ENCODE data around the gene HAPSTR1. TPM values are rescaled to one million over a fixed set of nuclear protein-coding genes. Genes with fewer than 3 reads are reported as not detected.
A peak's percentile ranks its signal among the peaks of the same experiment; 100 is the strongest.

Gene HAPSTR1
- total and polyA plus RNA-seq, 11 donors = 13.3 to 78.4 (median 55.9) TPM

DNA sequence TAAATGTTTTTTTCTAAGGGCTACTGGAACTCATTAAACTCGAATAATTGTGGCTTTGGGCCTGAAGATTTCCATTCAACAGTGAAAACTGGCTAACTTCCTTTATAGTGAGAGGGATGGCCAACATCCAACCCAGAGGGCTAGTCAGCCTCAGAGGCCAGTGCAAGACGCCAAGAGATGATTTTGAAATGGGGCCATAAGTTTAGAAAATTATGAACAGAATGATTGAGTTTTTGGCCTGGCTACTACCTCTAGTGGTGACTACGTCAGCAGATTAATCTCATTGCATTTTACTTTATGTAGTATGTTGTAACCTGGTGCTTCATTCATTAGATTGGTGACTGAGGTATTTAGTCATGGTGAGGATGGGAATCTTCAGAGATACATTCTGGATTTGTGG lies 28.4 kb downstream of the HAPSTR1 start:
- Histone ChIP-seq H3K4me3 (no peak overlapping the region), H3K27me3 (no peaks in the 10 kb centered on the region), H3K27ac (peak overlapping the region in 3 of 12 donors; percentile 5 to 23 (median 21)), H3K9me3 (no peaks in the 10 kb centered on the region), H3K36me3 (peaks cover 3 to 84% (median 64%) of the 10 kb centered on the region in 9 donors), H3K4me1 (peaks cover 0 to 90% (median 55%) of the 10 kb centered on the region in 12 donors)
- intact Hi-C loops (cut with DNase I) = no loop called here
- DNase-seq (peak in 2 of 5 donors; percentile 27 to 30), ATAC-seq (peak in 2 of 4 donors; percentile 12 to 50)
- TF ChIP-seq POLR2A (IDR thresholded peaks at IDR 0.05) (no peak), CTCF (IDR thresholded peaks at IDR 0.05) (no peak)
- WGBS, 4 donors = 17 to 45% (median 32%) methylated on average over 3 of the region's 3 CpGs

DNA sequence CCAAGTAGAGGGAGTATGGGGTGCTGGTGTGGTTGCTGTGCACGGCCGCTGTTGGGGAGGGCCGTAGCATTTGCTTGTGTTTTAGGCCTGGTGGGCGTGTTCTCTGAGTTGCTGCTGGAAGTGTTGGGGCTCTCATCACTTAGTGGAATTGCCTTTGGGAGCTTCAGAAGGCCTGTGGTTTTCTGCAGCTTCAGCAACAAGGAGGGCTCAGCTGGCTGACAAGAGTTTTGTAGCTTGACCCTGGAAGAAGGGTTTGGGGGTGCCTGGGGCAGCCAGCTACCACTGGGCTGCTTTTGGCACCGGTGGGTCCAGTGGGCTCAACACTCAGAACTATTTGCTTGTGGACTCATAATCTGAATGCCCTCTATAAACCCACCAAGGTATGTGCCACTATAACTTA lies 30.9 kb downstream of the HAPSTR1 start:
- H3K4me3 ChIP-seq = no peak overlapping the region
- peaks cover 0 to 81% (median 50%) of the 10 kb centered on the region in 12 donors for H3K4me1 ChIP-seq
- TF ChIP-seq POLR2A (IDR thresholded peaks at IDR 0.05) (no peak), CTCF (IDR thresholded peaks at IDR 0.05) (no peak)
- H3K27ac ChIP-seq = no peak overlapping the region
- ATAC-seq (no peak), DNase-seq (peak in 1 of 5 donors; percentile 21)
- intact Hi-C loops (cut with DNase I) = no loop called here
- 85 to 91% (median 88%) methylated on average over 5 of the region's 5 CpGs for WGBS, 4 donors
- H3K9me3 ChIP-seq = no peaks in the 10 kb centered on the region
- H3K27me3 ChIP-seq = no peaks in the 10 kb centered on the region
- H3K36me3 ChIP-seq = peaks cover 0 to 66% (median 46%) of the 10 kb centered on the region in 9 donors

- H3K27ac ChIP-seq = no peak overlapping the region
- intact Hi-C loops (cut with DNase I) = no loop called here
- TF ChIP-seq CTCF (IDR thresholded peaks at IDR 0.05) (no peak), POLR2A (IDR thresholded peaks at IDR 0.05) (no peak)
- H3K4me1 ChIP-seq = peaks cover 0 to 81% (median 51%) of the 10 kb centered on the region in 12 donors
- ATAC-seq (no peak), DNase-seq (no peak)
- no peak overlapping the region for H3K4me3 ChIP-seq
- WGBS, 4 donors = 68 to 97% (median 76%) methylated on average over 2 of the region's 2 CpGs
- peaks cover 0 to 60% (median 39%) of the 10 kb centered on the region in 9 donors for H3K36me3 ChIP-seq
- no peaks in the 10 kb centered on the region for H3K9me3 ChIP-seq
- no peaks in the 10 kb centered on the region for H3K27me3 ChIP-seq
Observed at GRCh38 chr16:9122969-9123368, 31.5 kb downstream of the HAPSTR1 start.

- H3K27me3 ChIP-seq = no peaks in the 10 kb centered on the region
- no peak for ATAC-seq
- H3K4me1 ChIP-seq = peaks cover 0 to 81% (median 51%) of the 10 kb centered on the region in 12 donors
- no peak for DNase-seq
- H3K9me3 ChIP-seq = no peaks in the 10 kb centered on the region
- 94 to 97% (median 96%) methylated on average over 7 of the region's 7 CpGs for WGBS, 4 donors
- no peak overlapping the region for H3K27ac ChIP-seq
- intact Hi-C loops (cut with DNase I) = no loop called here
- H3K4me3 ChIP-seq = no peak overlapping the region
- H3K36me3 ChIP-seq = peaks cover 0 to 59% (median 35%) of the 10 kb centered on the region in 9 donors
- no peak for TF ChIP-seq POLR2A (IDR thresholded peaks at IDR 0.05)
- TF ChIP-seq CTCF (IDR thresholded peaks at IDR 0.05) = no peak
Observed at GRCh38 chr16:9123401-9123800, 32.0 kb downstream of the HAPSTR1 start.

All from heart left ventricle (tissue), 16 donors.